NCI-H2107 treated with DMSO at 0.1 percent for 48 hours (cell line): ENCODE results near the gene LEUTX.
"Not testable (repeated sequence)": the region's sequence is repeated elsewhere in the genome, so short reads cannot be mapped to it uniquely, and the experiment has no call there.

Source experiments
- DNase-seq: peaks from one replicate; lab custom pipeline; 2025; ENCODE audit not compliant: unreplicated experiment; lab: John Stamatoyannopoulos, UW

LEUTX gene

GRCh38 chr19:39768786-39769185, 9.9 kb upstream of the LEUTX start:
- DNase-seq: no peak

- no peak for DNase-seq
Observed at GRCh38 chr19:39780894-39781293, 2.2 kb downstream of the LEUTX start.

- DNase-seq: no peak
Observed at GRCh38 chr19:39788244-39788643, 9.6 kb downstream of the LEUTX start.

GRCh38 chr19:39792999-39793546, 14.4 kb downstream of the LEUTX start:
- peak; percentile 61 for DNase-seq

- no peak for DNase-seq
Observed at GRCh38 chr19:39795001-39795400, 16.3 kb downstream of the LEUTX start.

- DNase-seq: no peak
Observed at GRCh38 chr19:39796000-39796498, 17.4 kb downstream of the LEUTX start.

GRCh38 chr19:39797083-39797482, 18.4 kb downstream of the LEUTX start:
- DNase-seq: no peak

- DNase-seq: peak; percentile 32
Observed at GRCh38 chr19:39802958-39803357, 24.3 kb downstream of the LEUTX start.

- DNase-seq: no peak
Observed at GRCh38 chr19:39805104-39805503, 26.4 kb downstream of the LEUTX start.

- no peak for DNase-seq
Observed at GRCh38 chr19:39807846-39808364, 29.3 kb downstream of the LEUTX start.

- not testable (repeated sequence) for DNase-seq
Observed at GRCh38 chr19:39808688-39809087, 30.0 kb downstream of the LEUTX start.

GRCh38 chr19:39809368-39809767, 30.7 kb downstream of the LEUTX start:
- DNase-seq: no peak

GRCh38 chr19:39810424-39810823, 31.8 kb downstream of the LEUTX start:
- no peak for DNase-seq

GRCh38 chr19:39811064-39811463, 32.4 kb downstream of the LEUTX start:
- DNase-seq: no peak

- peak; percentile 40 for DNase-seq
Observed at GRCh38 chr19:39813264-39813993, 34.8 kb downstream of the LEUTX start.

GRCh38 chr19:39814111-39814510, 35.5 kb downstream of the LEUTX start:
- DNase-seq: not testable (repeated sequence)

- no peak for DNase-seq
Observed at GRCh38 chr19:39814595-39814994, 35.9 kb downstream of the LEUTX start.

GRCh38 chr19:39816287-39817048, 37.8 kb downstream of the LEUTX start:
- no peak for DNase-seq

- no peak for DNase-seq
Observed at GRCh38 chr19:39817888-39818561, 39.4 kb downstream of the LEUTX start.

GRCh38 chr19:39818626-39819097, 40.0 kb downstream of the LEUTX start:
- no peak for DNase-seq

- no peak for DNase-seq
Observed at GRCh38 chr19:39819786-39820185, 41.1 kb downstream of the LEUTX start.
